ENCODE data around the gene PPEF2. TPM values are rescaled to one million over a fixed set of nuclear protein-coding genes. Genes with fewer than 3 reads are reported as not detected.

The PPEF2 gene
- total RNA-seq, 1 donor from 2014 or later = not detected

DNA sequence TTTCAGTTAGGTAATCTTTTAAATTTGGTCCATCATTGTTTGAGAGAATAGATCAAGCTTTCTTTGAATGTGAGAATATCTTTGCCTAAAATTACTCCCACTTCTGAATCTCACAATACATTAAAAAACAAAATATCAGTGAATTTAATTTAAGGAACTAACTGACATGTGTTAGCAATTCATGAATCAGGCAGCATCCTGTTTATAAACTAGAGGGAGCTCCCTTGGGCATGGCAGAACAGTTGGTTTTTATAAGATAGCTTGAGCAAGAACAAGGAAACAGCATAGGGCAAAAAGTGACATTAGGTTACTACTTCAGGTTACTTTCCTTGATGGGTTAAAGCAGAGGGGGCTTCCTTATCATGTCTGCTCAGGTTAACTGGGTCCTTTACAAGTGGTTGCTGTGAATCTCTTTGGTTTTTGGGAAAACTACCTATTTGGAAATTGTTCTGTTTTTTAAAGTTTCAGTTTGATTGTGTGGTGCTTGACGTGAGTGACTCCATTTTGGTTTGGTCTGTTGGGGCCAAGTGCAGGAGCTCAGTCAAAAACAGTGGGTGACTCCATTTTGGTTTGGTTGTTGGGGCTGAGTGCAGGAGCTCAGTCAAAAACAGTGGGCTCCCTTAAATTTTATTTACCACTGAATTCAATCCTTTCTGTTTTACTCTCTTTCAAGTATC is 68.0 kb downstream of the PPEF2 start:
- no peak for DNase-seq (ENCODE audit: low read depth)

DNA sequence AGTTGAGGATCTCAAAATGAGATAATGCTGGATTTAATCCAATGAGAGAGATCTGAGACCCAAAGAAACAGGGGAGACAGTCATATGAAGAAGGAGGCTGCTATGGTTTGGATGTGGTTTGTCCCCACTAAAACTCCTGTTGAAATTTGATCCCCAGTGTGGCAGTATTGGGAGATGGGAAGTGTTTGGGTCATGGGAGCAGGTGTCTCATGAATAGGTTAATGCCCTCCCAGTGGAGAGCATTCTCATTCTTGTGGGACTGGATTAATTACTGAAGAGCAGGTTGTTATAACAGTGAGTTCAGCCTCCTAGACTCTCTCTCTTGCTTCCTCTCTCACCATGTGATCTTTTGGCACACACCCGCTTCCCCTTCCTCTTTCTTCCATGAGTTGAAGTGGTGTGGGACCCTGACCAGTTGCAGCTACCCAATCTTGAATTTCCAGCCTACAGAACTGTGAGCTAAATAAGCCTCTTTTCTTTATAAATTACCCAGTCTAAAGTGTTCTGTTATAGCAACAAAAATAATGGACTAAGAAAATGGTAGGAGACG is 70.3 kb downstream of the PPEF2 start:
- DNase-seq (ENCODE audit: low read depth) = peak; percentile 65

DNA sequence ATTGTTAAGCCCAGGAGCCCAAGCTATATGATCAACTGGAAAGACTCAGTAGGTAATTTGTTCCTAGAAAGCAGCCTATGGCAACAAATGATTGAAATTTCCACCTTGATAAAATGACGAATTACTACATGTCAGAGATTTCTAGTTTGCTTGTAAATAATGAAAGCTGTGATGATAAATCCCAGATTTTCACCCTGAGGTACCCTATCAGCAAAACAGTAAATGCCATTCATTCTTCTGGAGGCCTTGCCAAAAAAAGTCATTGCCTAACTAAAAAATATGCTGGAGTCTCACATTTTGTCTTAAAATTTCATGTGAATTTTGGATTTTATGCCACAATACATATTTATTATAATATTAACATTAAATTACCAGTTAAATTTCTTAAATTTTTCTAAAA is 71.3 kb downstream of the PPEF2 start:
- DNase-seq (ENCODE audit: low read depth) = no peak

DNA sequence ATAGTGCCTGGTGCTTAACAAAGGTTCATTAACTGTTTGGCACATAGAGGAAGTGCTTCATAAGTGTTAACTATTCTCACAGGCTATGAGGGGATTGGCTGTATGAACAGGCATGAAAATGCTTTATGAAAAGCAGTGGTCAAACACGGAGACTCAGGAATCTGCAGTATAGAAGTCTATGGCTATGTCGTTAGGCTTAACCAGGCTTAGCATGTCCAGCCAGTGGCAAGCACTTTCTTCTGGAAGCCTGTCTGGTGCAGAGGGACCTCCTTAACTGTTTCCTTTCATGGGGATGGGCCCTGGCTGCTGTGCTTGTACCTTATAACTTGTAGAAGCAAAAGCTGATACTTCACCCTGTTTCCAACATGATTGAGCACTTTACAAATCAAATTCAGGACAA is 78.4 kb downstream of the PPEF2 start:
- DNase-seq (ENCODE audit: low read depth) = no peak

DNA sequence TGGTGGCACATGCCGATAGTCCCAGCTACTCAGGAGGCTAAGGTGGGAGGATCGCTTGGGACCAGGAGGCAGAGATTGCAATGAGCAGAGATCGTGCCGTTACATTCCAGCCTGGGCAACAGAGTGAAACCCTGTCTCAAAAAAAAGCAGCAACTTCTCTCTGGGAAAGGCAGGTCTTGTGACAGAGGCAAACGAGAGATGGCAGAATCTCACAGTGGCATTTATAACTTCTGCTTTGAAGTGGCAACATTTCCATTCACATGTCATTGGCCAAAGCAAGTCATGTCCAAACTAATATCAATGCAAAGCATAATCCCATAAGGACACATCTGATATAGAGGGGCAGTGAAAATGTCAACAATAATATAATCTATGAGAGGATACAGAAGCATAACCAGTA is 79.8 kb downstream of the PPEF2 start:
- DNase-seq (ENCODE audit: low read depth) = no peak

DNA sequence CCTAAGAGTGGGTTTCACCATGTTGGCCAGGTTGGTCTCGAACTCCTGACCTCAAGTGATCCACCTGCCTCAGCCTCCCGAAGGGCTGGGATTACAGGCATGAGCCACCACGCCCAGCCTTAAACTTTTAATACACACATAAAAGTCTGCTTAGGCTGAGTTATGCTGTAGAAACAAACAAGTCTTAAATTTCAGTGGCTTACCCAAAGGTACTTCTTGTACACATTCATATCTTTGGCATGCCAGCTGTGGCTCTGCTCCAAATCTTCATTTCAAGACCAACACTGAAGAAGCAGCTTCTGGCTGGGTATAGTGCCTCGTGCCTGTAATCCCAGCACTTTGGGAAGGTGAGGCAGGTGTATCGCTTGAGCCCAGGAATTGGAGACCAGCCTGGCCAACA is 80.3 kb downstream of the PPEF2 start:
- no peak for DNase-seq (ENCODE audit: low read depth)

DNA sequence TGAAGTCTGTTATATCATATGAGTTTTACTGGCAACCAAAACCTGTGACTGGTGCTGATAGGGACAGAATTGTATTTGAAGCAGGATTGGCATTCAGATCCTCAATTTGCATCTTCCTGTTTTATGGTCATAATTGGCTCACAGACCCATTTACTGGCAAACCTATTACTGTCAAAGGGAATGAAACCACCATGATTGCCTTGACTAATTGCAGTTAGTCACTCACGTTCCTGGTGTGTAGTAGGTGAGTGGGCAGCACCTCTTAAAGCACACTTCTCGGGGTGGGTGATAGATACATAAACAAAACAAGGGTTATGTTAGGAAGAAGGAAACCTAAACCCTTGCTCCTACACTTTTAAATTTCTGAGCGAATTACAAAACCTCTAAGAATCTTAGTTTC is 81.0 kb downstream of the PPEF2 start:
- DNase-seq (ENCODE audit: low read depth) = no peak

DNA sequence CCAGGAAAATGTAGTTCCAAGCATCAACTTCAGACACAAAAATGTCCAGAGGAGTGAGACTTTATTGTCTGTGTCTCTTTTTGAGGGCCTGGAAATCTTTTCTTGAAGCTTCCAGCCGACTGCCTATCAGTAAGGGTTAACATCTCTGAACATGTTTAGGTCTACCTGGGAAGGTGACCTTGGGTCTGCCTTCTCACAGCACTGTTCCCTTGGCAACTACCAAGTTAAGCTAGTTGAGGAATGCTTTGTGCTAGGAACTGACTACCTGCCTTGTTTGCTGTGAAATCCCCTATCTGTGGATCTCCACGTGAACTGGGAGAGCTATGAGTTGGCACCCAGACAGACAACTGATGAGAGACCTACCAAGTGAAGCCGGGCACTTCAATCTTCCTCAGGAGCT is 81.6 kb downstream of the PPEF2 start:
- DNase-seq (ENCODE audit: low read depth) = no peak

DNA sequence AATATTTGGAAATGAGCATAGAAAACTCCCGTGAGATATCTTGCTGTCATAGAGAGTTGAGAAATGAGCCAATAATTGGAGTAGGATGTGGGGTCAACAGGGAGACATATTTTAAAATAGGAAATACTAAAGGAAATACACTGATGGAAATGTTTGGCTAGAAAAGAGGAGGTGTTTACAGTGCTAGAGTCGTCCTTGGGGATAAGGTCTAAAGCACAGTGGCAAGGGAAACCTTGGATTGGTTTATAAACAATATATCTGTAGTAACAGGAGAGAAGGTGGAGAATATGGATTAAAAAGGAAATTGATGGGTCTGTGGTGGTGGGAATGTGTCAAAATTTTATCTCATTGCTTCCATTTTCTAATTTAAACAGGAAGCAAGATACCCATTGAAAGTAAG is 82.1 kb downstream of the PPEF2 start:
- DNase-seq (ENCODE audit: low read depth) = no peak

DNA sequence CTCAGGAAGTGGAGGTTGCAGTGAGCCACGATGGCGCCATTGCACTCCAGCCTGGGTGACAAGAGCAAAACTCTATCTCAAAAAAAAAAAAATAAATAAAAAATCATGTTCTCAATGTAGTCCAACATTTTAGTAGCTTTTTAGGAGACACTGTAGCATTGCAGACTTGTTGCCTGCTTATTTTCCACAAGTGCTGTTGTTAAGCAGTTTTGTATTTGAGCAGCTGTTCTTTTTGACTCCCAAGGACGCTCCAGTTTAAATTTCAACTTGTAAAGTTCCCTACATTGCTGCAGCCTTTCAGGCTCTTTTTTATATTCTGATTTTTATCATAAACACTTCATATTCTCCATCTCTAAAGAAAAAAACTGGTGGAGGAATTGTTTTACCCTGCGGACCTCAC is 83.1 kb downstream of the PPEF2 start:
- no peak for DNase-seq (ENCODE audit: low read depth)

DNA sequence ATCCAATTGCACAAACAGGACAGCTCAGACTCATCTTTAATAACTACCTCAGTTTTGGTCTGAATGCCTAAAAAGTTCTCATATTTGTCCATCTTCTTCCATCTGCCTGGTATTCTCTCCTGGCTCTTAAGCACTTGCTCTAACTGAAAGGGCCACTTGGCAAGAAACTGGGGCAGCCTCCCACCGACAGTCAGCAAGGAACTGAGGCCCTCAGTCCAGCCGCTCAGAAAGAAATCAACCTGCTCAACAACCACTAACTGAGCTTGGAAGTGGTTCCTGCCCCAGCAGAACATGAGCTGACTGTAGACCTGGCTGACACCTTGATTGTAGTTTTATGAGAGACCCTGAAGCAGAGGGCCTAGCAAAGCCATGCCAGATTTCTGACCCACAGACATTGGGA is 84.4 kb downstream of the PPEF2 start:
- no peak for DNase-seq (ENCODE audit: low read depth)

Other genes with a start within 250 kb of the PPEF2 start
- gene G3BP2, start 229.0 kb downstream of the PPEF2 start, total RNA-seq = 193 and 231 TPM in 2 replicates
- 170 and 199 TPM in 2 replicates for gene USO1, start 177.9 kb downstream of the PPEF2 start, total RNA-seq
- 41.4 and 49.4 TPM in 2 replicates for gene NAAA, start 38.6 kb upstream of the PPEF2 start, total RNA-seq
- gene SDAD1, start 88.5 kb upstream of the PPEF2 start, total RNA-seq = 45.6 and 48.5 TPM in 2 replicates
- not detected in 2 replicates for gene CXCL9, start 105.1 kb upstream of the PPEF2 start, total RNA-seq
- gene CXCL10, start 121.0 kb upstream of the PPEF2 start, total RNA-seq = not detected in 2 replicates
- not detected in 2 replicates for gene CXCL11, start 133.6 kb upstream of the PPEF2 start, total RNA-seq
- not detected in 2 replicates for gene ART3, start 172.3 kb upstream of the PPEF2 start, total RNA-seq
- gene NUP54, start 245.9 kb upstream of the PPEF2 start, total RNA-seq = 19.4 and 20.8 TPM in 2 replicates